Fibroblast of mammary gland (primary cell): Measurements from ENCODE around the gene FABP1.

ENCODE experiments used
- DNase-seq: peaks from one replicate; pipeline ENCODE4 v3.0.0-alpha.2; 2010; ENCODE audit warnings: low read depth
- H3K4me3 ChIP-seq: 2 replicates; pipeline ENCODE4 v1.5.1; 2011; ENCODE audit warnings: low read depth, mild to moderate bottlenecking, low read length, moderate library complexity; ENCODE audit not compliant: control insufficient read depth
- TF ChIP-seq, protein P1 (sequence below): conservative IDR thresholded peaks from 2 replicates; pipeline ENCODE4 v1.5.1; 2011; ENCODE audit warnings: low read depth, low read length, inconsistent platforms; ENCODE audit not compliant: control insufficient read depth, insufficient read depth

Gene FABP1

DNA sequence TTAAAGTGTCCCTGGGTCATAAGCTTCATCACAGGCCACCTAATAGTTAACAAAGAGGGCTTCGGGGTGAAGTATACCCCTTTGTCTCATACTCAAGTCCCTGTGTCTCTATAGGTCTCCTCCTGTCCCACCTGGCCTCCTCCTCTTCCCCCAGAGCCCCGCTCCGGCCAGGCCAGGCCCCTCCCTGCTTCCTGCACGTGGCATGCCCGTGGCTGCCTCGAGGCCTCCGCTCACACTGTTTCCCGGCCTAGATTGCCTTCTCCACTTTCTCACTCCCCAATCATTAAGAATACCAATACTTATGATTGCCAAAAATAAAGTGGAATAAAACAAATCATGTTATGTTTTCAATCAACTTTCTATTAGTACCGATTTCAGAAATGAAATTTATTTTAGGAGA, 41.5 kb downstream of the FABP1 start:
- TF ChIP-seq, protein P1, sequence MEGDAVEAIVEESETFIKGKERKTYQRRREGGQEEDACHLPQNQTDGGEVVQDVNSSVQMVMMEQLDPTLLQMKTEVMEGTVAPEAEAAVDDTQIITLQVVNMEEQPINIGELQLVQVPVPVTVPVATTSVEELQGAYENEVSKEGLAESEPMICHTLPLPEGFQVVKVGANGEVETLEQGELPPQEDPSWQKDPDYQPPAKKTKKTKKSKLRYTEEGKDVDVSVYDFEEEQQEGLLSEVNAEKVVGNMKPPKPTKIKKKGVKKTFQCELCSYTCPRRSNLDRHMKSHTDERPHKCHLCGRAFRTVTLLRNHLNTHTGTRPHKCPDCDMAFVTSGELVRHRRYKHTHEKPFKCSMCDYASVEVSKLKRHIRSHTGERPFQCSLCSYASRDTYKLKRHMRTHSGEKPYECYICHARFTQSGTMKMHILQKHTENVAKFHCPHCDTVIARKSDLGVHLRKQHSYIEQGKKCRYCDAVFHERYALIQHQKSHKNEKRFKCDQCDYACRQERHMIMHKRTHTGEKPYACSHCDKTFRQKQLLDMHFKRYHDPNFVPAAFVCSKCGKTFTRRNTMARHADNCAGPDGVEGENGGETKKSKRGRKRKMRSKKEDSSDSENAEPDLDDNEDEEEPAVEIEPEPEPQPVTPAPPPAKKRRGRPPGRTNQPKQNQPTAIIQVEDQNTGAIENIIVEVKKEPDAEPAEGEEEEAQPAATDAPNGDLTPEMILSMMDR: no peak
- no peak for DNase-seq
- H3K4me3 ChIP-seq: no peak overlapping the region

DNA sequence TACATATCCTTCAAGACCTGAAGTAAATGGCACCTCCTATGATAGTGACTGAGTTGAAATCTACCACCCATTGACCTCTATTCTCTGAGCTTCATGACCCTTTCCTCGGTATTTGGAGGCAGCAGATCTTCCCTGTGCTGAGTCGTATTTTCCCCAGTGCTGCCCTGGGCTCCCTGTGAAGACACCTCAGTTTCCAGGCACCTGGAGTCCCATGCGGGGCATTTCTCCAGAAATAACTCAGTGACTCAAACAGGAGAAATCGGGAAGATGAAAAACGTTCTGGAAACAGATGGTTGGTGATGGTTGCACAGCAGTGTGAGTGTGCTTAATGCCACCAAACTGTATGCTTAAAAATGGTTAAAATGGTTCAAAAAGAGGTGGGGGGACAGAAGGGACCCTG, 42.3 kb downstream of the FABP1 start:
- DNase-seq: no peak
- H3K4me3 ChIP-seq: no peak overlapping the region
- TF ChIP-seq, protein P1: no peak

DNA sequence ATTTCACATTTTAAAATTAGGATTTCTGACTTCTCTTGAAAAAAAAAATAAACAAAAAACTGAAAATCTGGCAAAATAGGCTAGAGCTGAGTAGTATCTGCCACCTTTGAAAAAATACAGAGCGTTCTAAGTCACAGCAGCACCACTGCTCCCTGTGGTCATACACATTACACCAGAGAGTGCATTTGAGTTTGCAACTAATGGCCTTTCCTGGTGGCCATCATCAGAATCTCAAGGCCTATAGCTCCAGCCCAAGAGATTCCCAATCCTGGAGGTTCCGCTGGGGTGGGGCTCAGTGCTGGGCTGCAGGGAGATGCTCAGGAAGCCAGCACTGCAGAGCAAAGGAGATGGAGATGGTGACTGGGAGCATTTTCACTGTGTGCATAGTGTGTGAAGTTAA, 42.8 kb downstream of the FABP1 start:
- no peak overlapping the region for H3K4me3 ChIP-seq
- DNase-seq: no peak

GRCh38 chr2:88082781-88083180, 45.1 kb downstream of the FABP1 start:
- no peak overlapping the region for H3K4me3 ChIP-seq
- TF ChIP-seq, protein P1: no peak
- DNase-seq: no peak

More for the DNA sequence above, 42.8 kb downstream of the FABP1 start:
- TF ChIP-seq, protein P1: no peak

GRCh38 chr2:88081924-88082608, 45.8 kb downstream of the FABP1 start:
- H3K4me3 ChIP-seq: no peak overlapping the region
- TF ChIP-seq, protein P1: no peak
- DNase-seq: no peak

- no peak for DNase-seq
- TF ChIP-seq, protein P1: no peak
- H3K4me3 ChIP-seq: no peak overlapping the region
Measured at GRCh38 chr2:88080545-88080944, 47.3 kb downstream of the FABP1 start.
